Ovary (tissue), 9 donors: Measurements from ENCODE around the gene OGA. TPM values are rescaled to one million over a fixed set of nuclear protein-coding genes. Genes with fewer than 3 reads are reported as not detected.

Experiments
- DNase-seq, 5 donors: peaks; one replicate each; pipeline ENCODE4 v3.0.0-alpha.2; 2019 to 2020
- H3K27ac ChIP-seq, 2 donors: fragments of 200-600 bp; one replicate each; pipeline versions ENCODE4 v1.5.1 to v1.8.0; 2019 to 2022
- H3K27me3 ChIP-seq: fragments of 200-600 bp; one replicate; pipeline ENCODE4 v1.8.0; 2022
- H3K36me3 ChIP-seq: fragments of 200-600 bp; sonication (generic); one replicate; pipeline ENCODE4 v1.5.1; 2019
- H3K4me1 ChIP-seq: one replicate; pipeline ENCODE4 v1.8.1; 2013; ENCODE audit warnings: mild to moderate bottlenecking, moderate library complexity; ENCODE audit not compliant: insufficient read depth
- H3K4me3 ChIP-seq: fragments of 200-600 bp; sonication (generic); one replicate; pipeline ENCODE4 v1.5.1; 2017
- H3K9me3 ChIP-seq, 2 donors: fragments of 200-600 bp in 1 of 2; sonication (generic) in 1 of 2; one replicate each; pipeline versions ENCODE4 v1.5.1 to v1.8.1; 2013 to 2019; ENCODE audit warnings: mild to moderate bottlenecking in 1 of 2, moderate library complexity in 1 of 2
- EP300 ChIP-seq: sonication (generic); formaldehyde crosslinking; IDR thresholded peaks from one replicate; pipeline ENCODE4 v1.6.1; 2017; ENCODE audit warnings: antibody characterized with exemption
- POLR2A ChIP-seq: fragments of 450-650 bp; IDR thresholded peaks from one replicate; pipeline ENCODE4 v1.6.1; 2017; ENCODE audit warnings: antibody characterized with exemption, mild to moderate bottlenecking, moderate library complexity
- WGBS, 3 donors: extraction: QIAGEN DNeasy Blood & Tissue Kit in 1 of 3; methylation state at CpG; one replicate each; pipeline versions ENCODE4 v1.1.5 to v1.1.7; 2013 to 2017; 5-methylcytosine and 5-hydroxymethylcytosine counted together
- intact Hi-C, 4 donors: fragments of 100-400 bp; cut with DNase I; formaldehyde crosslinking; loops; one replicate each; pipeline versions ENCODE4 v1.11.0 to v1.15.1; 2022 to 2023
- polyA plus RNA-seq, 2 donors: library from polyadenylated mRNA; stranded (reverse); fragments of 200-250 nt in 1 of 2; fragments of 350-450 nt in 1 of 2; fragmentation: Illumina TruSeq in 1 of 2; extraction: RNeasy Lipid Tissue Mini Kit (QIAGEN cat#74804) in 1 of 2; gene quantifications; one replicate each; pipeline ENCODE4 v1.2.3, GENCODE V29; 2013 to 2014
- total RNA-seq, 7 donors: library from RNA; depleted of rRNA in 2 of 7; stranded (reverse); fragments of >200 nt in 2 of 7; fragmentation: NEBNext Ultra II Directional in 3 of 7; extraction: Animal tissue kit (Norgen Biotek cat#: 25700) in 3 of 7; gene quantifications; one replicate each; pipeline versions ENCODE4 v1.1.0 to v1.2.4, GENCODE V29; 2016 to 2023
- TF ChIP-seq, protein P1 (sequence below), 3 donors: fragments of 450-650 bp in 2 of 3; fragments of 200-600 bp in 1 of 3; IDR thresholded peaks; one replicate each; pipeline versions ENCODE4 v1.5.1 to v1.8.0; 2016 to 2022; ENCODE audit warnings: antibody characterized with exemption in 3 of 3, mild to moderate bottlenecking in 1 of 3
- donor health status: DM: no; HTN: no; CAD: no; lungs with moderate emphysema.
- donor health status: DM: no; HTN: no; CAD: no.
- donor health status: Bipolar disorder and iron deficiency.
- donor health status: DM: yes; HTN: yes; CAD: no.
- donor health status: DM: no; HTN: no; CAD: no.
- donor health status: DM: yes; HTN: yes; CAD: no.

Gene OGA
- total and polyA plus RNA-seq, 9 donors = 58.9 to 134 (median 102) TPM

DNA sequence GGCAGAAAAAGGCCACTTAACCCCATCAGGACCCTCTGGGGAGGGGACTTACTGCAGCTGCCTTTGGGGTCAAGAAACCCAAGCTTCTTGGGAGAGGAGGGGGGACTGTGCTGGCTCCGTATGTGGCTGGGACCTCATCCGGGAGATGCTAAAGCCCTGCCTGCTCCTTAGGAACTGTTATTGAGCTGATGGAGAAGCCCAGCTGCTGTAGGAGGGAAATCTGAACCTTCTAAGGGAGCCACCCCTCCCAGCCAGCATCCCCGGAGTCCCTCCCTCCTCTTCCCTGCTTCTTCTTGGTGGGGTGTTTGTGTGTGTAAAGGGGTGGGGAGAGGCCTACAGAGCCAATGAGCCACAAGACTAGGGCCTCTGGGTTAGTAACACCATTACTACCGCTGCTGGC is 17.1 kb upstream of the OGA start:
- Histone ChIP-seq H3K36me3 (no peaks in the 10 kb centered on the region), H3K27me3 (no peaks in the 10 kb centered on the region), H3K4me3 (no peak overlapping the region), H3K27ac (no peak overlapping the region), H3K9me3 (no peaks in the 10 kb centered on the region), H3K4me1 (peaks cover 8% of the 10 kb centered on the region)
- DNase-seq = peak in 1 of 5 donors; percentile 17
- TF ChIP-seq POLR2A (no peak), EP300 (no peak)
- TF ChIP-seq, protein P1, sequence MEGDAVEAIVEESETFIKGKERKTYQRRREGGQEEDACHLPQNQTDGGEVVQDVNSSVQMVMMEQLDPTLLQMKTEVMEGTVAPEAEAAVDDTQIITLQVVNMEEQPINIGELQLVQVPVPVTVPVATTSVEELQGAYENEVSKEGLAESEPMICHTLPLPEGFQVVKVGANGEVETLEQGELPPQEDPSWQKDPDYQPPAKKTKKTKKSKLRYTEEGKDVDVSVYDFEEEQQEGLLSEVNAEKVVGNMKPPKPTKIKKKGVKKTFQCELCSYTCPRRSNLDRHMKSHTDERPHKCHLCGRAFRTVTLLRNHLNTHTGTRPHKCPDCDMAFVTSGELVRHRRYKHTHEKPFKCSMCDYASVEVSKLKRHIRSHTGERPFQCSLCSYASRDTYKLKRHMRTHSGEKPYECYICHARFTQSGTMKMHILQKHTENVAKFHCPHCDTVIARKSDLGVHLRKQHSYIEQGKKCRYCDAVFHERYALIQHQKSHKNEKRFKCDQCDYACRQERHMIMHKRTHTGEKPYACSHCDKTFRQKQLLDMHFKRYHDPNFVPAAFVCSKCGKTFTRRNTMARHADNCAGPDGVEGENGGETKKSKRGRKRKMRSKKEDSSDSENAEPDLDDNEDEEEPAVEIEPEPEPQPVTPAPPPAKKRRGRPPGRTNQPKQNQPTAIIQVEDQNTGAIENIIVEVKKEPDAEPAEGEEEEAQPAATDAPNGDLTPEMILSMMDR (IDR thresholded peaks at IDR 0.05) = no peak
- intact Hi-C loops = no loop called here
- WGBS, 3 donors = 80 to 84% (median 82%) methylated on average over 4 of the region's 4 CpGs

DNA sequence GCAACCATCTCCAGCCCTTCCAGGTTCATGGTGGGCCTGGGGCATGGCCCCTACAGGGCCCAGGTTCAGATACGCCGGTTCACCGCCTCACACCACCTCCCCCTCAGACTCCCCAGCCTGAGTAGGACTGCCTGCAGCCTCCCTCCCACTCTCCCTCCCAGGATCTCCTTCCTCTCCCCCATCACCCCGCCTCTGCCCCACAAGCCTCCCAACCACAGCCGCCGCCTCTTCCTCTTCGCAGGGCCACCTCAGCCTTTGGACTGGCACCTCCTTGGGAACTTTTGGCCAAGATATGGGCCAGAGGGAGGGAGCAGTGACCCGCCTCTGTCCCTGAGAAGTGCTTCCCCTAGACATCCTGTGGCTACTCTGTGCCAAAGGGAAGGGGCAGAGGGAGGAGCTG is 16.1 kb upstream of the OGA start:
- H3K27me3 ChIP-seq = no peaks in the 10 kb centered on the region
- no peak overlapping the region for H3K4me3 ChIP-seq
- DNase-seq = peak in 1 of 5 donors; percentile 29
- no peak overlapping the region for H3K27ac ChIP-seq
- H3K9me3 ChIP-seq = no peaks in the 10 kb centered on the region
- 80 to 88% (median 80%) methylated on average over 8 of the region's 8 CpGs for WGBS, 3 donors
- no peaks in the 10 kb centered on the region for H3K36me3 ChIP-seq
- no peak for TF ChIP-seq POLR2A
- TF ChIP-seq EP300 = no peak
- intact Hi-C loops = no loop called here
- H3K4me1 ChIP-seq = peaks cover 6% of the 10 kb centered on the region

- intact Hi-C loops = no loop called here
- no peak for DNase-seq
Measured at GRCh38 chr10:101833466-101833865, 15.2 kb upstream of the OGA start.

GRCh38 chr10:101832325-101832771 is 14.1 kb upstream of the OGA start:
- DNase-seq = peak in 2 of 5 donors; percentile 37 to 38
- H3K27ac ChIP-seq = peak overlapping the region in 1 of 2 donors; percentile 27
- no peak overlapping the region for H3K4me3 ChIP-seq
- H3K4me1 ChIP-seq = peaks cover 16% of the 10 kb centered on the region
- TF ChIP-seq, protein P1 (IDR thresholded peaks at IDR 0.05) = no peak
- TF ChIP-seq EP300 (no peak), POLR2A (no peak)
- H3K27me3 ChIP-seq = no peaks in the 10 kb centered on the region
- 45 to 51% (median 46%) methylated on average over 4 of the region's 4 CpGs for WGBS, 3 donors
- intact Hi-C loops = no loop called here
- H3K36me3 ChIP-seq = no peaks in the 10 kb centered on the region
- H3K9me3 ChIP-seq = no peaks in the 10 kb centered on the region

More at GRCh38 chr10:101833466-101833865, 15.2 kb upstream of the OGA start:
- no peak overlapping the region for H3K27ac ChIP-seq
- 70 to 80% (median 77%) methylated on average over 1 of the region's 1 CpG for WGBS, 3 donors
- no peaks in the 10 kb centered on the region for H3K36me3 ChIP-seq
- H3K4me3 ChIP-seq = no peak overlapping the region
- peaks cover 10% of the 10 kb centered on the region for H3K4me1 ChIP-seq
- TF ChIP-seq, protein P1 (IDR thresholded peaks at IDR 0.05) = no peak
- no peak for TF ChIP-seq POLR2A
- H3K9me3 ChIP-seq = no peaks in the 10 kb centered on the region
- no peaks in the 10 kb centered on the region for H3K27me3 ChIP-seq

DNA sequence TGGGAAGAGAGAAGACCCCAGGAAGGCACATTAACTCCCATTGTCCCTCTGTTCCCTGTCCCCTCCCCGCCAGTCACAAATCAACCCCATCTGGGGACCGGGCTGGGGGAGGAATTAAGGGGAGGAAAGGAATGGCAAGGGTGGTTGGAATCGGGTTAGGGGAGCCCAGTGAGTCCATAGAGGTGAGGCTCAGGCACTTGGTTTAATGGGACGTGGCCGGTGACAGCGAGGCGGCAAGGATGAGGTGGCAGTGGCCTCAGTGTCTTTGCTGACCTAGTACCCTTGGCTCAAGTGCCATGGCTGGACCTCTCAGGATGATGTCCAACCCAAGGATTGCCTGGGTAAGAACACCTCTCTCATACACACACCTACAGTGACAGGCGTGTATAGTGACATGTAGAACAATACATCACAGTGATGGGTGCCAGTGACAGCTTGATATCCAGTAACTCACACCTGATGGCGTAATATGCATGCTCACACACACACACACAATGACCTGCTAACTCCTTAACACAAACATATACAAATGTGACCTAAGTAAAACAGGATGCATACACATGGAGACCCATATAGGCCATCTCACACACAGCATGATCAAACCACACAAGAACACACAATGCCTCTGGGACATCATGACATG is 13.0 kb upstream of the OGA start:
- peak overlapping the region; percentile 68 to 90 for H3K27ac ChIP-seq
- peaks cover 16% of the 10 kb centered on the region for H3K4me1 ChIP-seq
- 47 to 49% (median 48%) methylated on average over 9 of the region's 9 CpGs for WGBS, 3 donors
- no peaks in the 10 kb centered on the region for H3K36me3 ChIP-seq
- peak overlapping the region; percentile 41 for H3K4me3 ChIP-seq
- no peak for DNase-seq
- intact Hi-C loops = no loop called here
- TF ChIP-seq POLR2A (no peak), EP300 (no peak)
- TF ChIP-seq, protein P1 (IDR thresholded peaks at IDR 0.05) = no peak
- H3K27me3 ChIP-seq = no peaks in the 10 kb centered on the region
- H3K9me3 ChIP-seq = no peaks in the 10 kb centered on the region
